ENCODE results near the gene REC114. TPM values are rescaled to one million over a fixed set of nuclear protein-coding genes. Genes with fewer than 3 reads are reported as not detected.

REC114 gene
- total and polyA plus RNA-seq, 10 of the 15 experiments (the other 5 are each of a cell fraction or from before 2014, with no cell fraction given) = not detected

- Histone ChIP-seq H3K4me3 (no peak overlapping the region), H3K9me3 (replicated peaks; ENCODE audit: control insufficient read depth, insufficient read depth, low read length) (no peaks in the 10 kb centered on the region), H3K4me2 (ENCODE audit: control insufficient read depth, insufficient read depth) (no peak overlapping the region), H3K9ac (ENCODE audit: control insufficient read depth, insufficient read depth, low read length) (no peak overlapping the region), H3K79me2 (ENCODE audit: control insufficient read depth, insufficient read depth, low read length) (peaks cover 12% of the 10 kb centered on the region), H3K27ac (ENCODE audit: control insufficient read depth, insufficient read depth) (no peak overlapping the region), H3K27me3 (replicated peaks in 1 of 2; ENCODE audit: control insufficient read depth in 2 of 2, insufficient read depth in 2 of 2, low read length in 1 of 2) (no peaks in the 10 kb centered on the region), H4K20me1 (ENCODE audit: control insufficient read depth, insufficient read depth) (no peaks in the 10 kb centered on the region), H2AFZ (ENCODE audit: control insufficient read depth, low read depth, low read length) (no peak overlapping the region), H3K36me3 (ENCODE audit: control insufficient read depth in 2 of 2, insufficient read depth in 2 of 2, low read length in 1 of 2) (peaks cover 1 to 21% of the 10 kb centered on the region in 2 experiments; a peak in 3 of 4 replicates), H3K4me1 (ENCODE audit: control insufficient read depth, insufficient read depth, low read length) (peaks cover 3% of the 10 kb centered on the region; the same call in 1 of the 2 replicates)
- ChIA-PET CTCF (interaction anchor here (0.5 to 6.0 kb wide), 3 partner anchors 26 to 42 kb away, joined by 3 to 30 read pairs (median 3); no protein-coding TSS in a partner anchor), SMC1A (ENCODE audit: uncharacterized antibody, unreplicated experiment) (interaction anchor here (6.9 kb wide), 1 partner anchor 14 kb away, joined by 40 read pairs; no protein-coding TSS in a partner anchor), RAD21 (ENCODE audit: unreplicated experiment) (no interaction called here), POLR2A (no interaction called here)
- TF ChIP-seq, protein P1, sequence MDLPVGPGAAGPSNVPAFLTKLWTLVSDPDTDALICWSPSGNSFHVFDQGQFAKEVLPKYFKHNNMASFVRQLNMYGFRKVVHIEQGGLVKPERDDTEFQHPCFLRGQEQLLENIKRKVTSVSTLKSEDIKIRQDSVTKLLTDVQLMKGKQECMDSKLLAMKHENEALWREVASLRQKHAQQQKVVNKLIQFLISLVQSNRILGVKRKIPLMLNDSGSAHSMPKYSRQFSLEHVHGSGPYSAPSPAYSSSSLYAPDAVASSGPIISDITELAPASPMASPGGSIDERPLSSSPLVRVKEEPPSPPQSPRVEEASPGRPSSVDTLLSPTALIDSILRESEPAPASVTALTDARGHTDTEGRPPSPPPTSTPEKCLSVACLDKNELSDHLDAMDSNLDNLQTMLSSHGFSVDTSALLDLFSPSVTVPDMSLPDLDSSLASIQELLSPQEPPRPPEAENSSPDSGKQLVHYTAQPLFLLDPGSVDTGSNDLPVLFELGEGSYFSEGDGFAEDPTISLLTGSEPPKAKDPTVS (IDR thresholded peaks at IDR 0.05; ENCODE audit: low read depth, low read length) = no peak
- TF ChIP-seq SMC3 (IDR thresholded peaks at IDR 0.05; ENCODE audit: borderline replicate concordance, low read length) = no peak
- no peak for TF ChIP-seq SIN3A (IDR thresholded peaks at IDR 0.05; ENCODE audit: low read depth, low read length)
- TF ChIP-seq EP300 (IDR thresholded peaks at IDR 0.05; ENCODE audit: borderline replicate concordance in 1 of 2, control insufficient read depth in 1 of 2, low read depth in 2 of 2, low read length in 2 of 2) = no peak
- TF ChIP-seq SIX5 (IDR thresholded peaks at IDR 0.05; ENCODE audit: low read depth, low read length, severe bottlenecking) = no peak
- no peak for TF ChIP-seq HCFC1 (IDR thresholded peaks at IDR 0.05; ENCODE audit: low read length)
- TF ChIP-seq, protein P2, sequence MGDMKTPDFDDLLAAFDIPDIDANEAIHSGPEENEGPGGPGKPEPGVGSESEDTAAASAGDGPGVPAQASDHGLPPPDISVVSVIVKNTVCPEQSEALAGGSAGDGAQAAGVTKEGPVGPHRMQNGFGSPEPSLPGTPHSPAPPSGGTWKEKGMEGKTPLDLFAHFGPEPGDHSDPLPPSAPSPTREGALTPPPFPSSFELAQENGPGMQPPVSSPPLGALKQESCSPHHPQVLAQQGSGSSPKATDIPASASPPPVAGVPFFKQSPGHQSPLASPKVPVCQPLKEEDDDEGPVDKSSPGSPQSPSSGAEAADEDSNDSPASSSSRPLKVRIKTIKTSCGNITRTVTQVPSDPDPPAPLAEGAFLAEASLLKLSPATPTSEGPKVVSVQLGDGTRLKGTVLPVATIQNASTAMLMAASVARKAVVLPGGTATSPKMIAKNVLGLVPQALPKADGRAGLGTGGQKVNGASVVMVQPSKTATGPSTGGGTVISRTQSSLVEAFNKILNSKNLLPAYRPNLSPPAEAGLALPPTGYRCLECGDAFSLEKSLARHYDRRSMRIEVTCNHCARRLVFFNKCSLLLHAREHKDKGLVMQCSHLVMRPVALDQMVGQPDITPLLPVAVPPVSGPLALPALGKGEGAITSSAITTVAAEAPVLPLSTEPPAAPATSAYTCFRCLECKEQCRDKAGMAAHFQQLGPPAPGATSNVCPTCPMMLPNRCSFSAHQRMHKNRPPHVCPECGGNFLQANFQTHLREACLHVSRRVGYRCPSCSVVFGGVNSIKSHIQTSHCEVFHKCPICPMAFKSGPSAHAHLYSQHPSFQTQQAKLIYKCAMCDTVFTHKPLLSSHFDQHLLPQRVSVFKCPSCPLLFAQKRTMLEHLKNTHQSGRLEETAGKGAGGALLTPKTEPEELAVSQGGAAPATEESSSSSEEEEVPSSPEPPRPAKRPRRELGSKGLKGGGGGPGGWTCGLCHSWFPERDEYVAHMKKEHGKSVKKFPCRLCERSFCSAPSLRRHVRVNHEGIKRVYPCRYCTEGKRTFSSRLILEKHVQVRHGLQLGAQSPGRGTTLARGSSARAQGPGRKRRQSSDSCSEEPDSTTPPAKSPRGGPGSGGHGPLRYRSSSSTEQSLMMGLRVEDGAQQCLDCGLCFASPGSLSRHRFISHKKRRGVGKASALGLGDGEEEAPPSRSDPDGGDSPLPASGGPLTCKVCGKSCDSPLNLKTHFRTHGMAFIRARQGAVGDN (IDR thresholded peaks at IDR 0.05) = no peak
- TF ChIP-seq USF1 (IDR thresholded peaks at IDR 0.05; ENCODE audit: borderline replicate concordance, extremely low read length, insufficient read depth, low read depth, low read length) = no peak
- no peak for TF ChIP-seq ZBED1 (IDR thresholded peaks at IDR 0.05; ENCODE audit: borderline replicate concordance)
- no peak for TF ChIP-seq LARP7 (IDR thresholded peaks at IDR 0.05)
- no peak for TF ChIP-seq SREBF1 (IDR thresholded peaks at IDR 0.05; ENCODE audit: low read length)
- TF ChIP-seq CTCF (IDR thresholded peaks at IDR 0.05 in 2 of 3, conservative IDR thresholded peaks at IDR 0.05 in 1 of 3; ENCODE audit: control insufficient read depth in 2 of 3, extremely low read depth in 1 of 3, insufficient read depth in 1 of 3, low read depth in 3 of 3, low read length in 3 of 3) = no peak
- no peak for TF ChIP-seq BHLHE40 (IDR thresholded peaks at IDR 0.05; ENCODE audit: borderline replicate concordance in 1 of 2, low read depth in 2 of 2, low read length in 1 of 2)
- DNase-seq (ENCODE audit: low read depth, low spot score) (no peak), ATAC-seq (no peak), FAIRE-seq (no peak)
- intact Hi-C loops (cut with micrococcal nuclease; ENCODE audit: unreplicated experiment) = no loop called here
- in situ Hi-C loops (cut with MboI) = no loop called here
- BruUV-seq (replicated peaks) = no TSS peak
- WGBS (ENCODE audit: insufficient coverage, insufficient replicate concordance, low lambda C conversion rate, missing lambda C conversion rate) = 92% methylated on average over 9 of the region's 9 CpGs
Observed at GRCh38 chr15:73593304-73594074, 150.5 kb downstream of the REC114 start.

All from GM12878 (cell line).